Ishikawa (cell line): Measurements from ENCODE around the gene RSAD2.

Source experiments
- CEBPB ChIP-seq: IDR thresholded peaks from 2 replicates; pipeline ENCODE4 v1.6.1; 2012
- CREB1 ChIP-seq: IDR thresholded peaks from 2 replicates; pipeline ENCODE4 v1.6.1; 2012; ENCODE audit warnings: low read depth
- EGR1 ChIP-seq: IDR thresholded peaks from 2 replicates; pipeline ENCODE4 v1.6.1; 2012
- EP300 ChIP-seq: IDR thresholded peaks from 2 replicates; pipeline ENCODE4 v1.6.1; 2012; ENCODE audit warnings: borderline replicate concordance
- FOXM1 ChIP-seq: IDR thresholded peaks from 2 replicates; pipeline ENCODE4 v1.6.1; 2012; ENCODE audit warnings: low read depth, borderline replicate concordance
- NFIC ChIP-seq: IDR thresholded peaks from 2 replicates; pipeline ENCODE4 v1.6.1; 2012
- RAD21 ChIP-seq: IDR thresholded peaks from 2 replicates; pipeline ENCODE4 v1.6.1; 2012; ENCODE audit warnings: low read depth
- TAF1 ChIP-seq: IDR thresholded peaks from 2 replicates; pipeline ENCODE4 v1.6.1; 2012; ENCODE audit warnings: low read depth, mild to moderate bottlenecking
- TCF12 ChIP-seq: IDR thresholded peaks from 2 replicates; pipeline ENCODE4 v1.6.1; 2012; ENCODE audit warnings: low read depth
- TEAD4 ChIP-seq: IDR thresholded peaks from 2 replicates; pipeline ENCODE4 v1.6.1; 2012
- YY1 ChIP-seq: IDR thresholded peaks from 2 replicates; pipeline ENCODE4 v1.6.1; 2012; ENCODE audit warnings: low read depth
- ZBTB7A ChIP-seq: IDR thresholded peaks from 2 replicates; pipeline ENCODE4 v1.6.1; 2012; ENCODE audit warnings: low read depth
- TF ChIP-seq, protein P1 (sequence below): IDR thresholded peaks from 2 replicates; pipeline ENCODE4 v1.6.1; 2012; ENCODE audit warnings: low read depth, mild to moderate bottlenecking
- TF ChIP-seq, protein P2 (sequence below): IDR thresholded peaks from 2 replicates; pipeline ENCODE4 v1.6.1; 2012
- TF ChIP-seq, protein P3 (sequence below): IDR thresholded peaks from 2 replicates; pipeline ENCODE4 v1.6.1; 2012

RSAD2 gene

DNA sequence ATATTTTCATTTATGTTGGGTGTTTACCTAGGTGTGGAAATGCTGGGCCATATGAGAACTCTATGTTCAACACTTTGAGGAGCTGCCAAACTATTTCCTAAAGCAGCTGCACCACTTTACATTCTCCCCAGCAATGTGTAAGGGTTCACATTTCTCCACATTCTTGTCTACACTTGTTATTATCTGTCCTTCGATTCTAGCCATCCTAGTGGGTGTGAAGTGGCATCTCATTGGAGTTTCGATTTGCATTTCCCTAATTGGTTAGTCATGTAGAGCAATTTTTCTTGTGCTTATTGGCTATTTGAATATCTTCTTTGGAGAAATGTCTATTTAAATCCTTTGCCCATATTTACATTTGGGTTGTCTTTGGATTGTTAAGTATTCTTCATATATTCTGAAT lies 61.5 kb downstream of the RSAD2 start:
- TF ChIP-seq TAF1, result no peak
- TF ChIP-seq, protein P1, sequence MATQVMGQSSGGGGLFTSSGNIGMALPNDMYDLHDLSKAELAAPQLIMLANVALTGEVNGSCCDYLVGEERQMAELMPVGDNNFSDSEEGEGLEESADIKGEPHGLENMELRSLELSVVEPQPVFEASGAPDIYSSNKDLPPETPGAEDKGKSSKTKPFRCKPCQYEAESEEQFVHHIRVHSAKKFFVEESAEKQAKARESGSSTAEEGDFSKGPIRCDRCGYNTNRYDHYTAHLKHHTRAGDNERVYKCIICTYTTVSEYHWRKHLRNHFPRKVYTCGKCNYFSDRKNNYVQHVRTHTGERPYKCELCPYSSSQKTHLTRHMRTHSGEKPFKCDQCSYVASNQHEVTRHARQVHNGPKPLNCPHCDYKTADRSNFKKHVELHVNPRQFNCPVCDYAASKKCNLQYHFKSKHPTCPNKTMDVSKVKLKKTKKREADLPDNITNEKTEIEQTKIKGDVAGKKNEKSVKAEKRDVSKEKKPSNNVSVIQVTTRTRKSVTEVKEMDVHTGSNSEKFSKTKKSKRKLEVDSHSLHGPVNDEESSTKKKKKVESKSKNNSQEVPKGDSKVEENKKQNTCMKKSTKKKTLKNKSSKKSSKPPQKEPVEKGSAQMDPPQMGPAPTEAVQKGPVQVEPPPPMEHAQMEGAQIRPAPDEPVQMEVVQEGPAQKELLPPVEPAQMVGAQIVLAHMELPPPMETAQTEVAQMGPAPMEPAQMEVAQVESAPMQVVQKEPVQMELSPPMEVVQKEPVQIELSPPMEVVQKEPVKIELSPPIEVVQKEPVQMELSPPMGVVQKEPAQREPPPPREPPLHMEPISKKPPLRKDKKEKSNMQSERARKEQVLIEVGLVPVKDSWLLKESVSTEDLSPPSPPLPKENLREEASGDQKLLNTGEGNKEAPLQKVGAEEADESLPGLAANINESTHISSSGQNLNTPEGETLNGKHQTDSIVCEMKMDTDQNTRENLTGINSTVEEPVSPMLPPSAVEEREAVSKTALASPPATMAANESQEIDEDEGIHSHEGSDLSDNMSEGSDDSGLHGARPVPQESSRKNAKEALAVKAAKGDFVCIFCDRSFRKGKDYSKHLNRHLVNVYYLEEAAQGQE, result no peak
- no peak for TF ChIP-seq YY1
- no peak for TF ChIP-seq FOXM1
- TF ChIP-seq ZBTB7A, result no peak
- TF ChIP-seq, protein P2, sequence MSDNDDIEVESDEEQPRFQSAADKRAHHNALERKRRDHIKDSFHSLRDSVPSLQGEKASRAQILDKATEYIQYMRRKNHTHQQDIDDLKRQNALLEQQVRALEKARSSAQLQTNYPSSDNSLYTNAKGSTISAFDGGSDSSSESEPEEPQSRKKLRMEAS, result no peak
- TF ChIP-seq, protein P3, sequence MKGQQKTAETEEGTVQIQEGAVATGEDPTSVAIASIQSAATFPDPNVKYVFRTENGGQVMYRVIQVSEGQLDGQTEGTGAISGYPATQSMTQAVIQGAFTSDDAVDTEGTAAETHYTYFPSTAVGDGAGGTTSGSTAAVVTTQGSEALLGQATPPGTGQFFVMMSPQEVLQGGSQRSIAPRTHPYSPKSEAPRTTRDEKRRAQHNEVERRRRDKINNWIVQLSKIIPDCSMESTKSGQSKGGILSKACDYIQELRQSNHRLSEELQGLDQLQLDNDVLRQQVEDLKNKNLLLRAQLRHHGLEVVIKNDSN, result no peak
- no peak for TF ChIP-seq NFIC
- TF ChIP-seq EP300, result no peak
- TF ChIP-seq EGR1, result no peak
- no peak for TF ChIP-seq TEAD4
- no peak for TF ChIP-seq RAD21
- TF ChIP-seq TCF12, result no peak
- TF ChIP-seq CEBPB, result no peak
- TF ChIP-seq CREB1, result no peak

DNA sequence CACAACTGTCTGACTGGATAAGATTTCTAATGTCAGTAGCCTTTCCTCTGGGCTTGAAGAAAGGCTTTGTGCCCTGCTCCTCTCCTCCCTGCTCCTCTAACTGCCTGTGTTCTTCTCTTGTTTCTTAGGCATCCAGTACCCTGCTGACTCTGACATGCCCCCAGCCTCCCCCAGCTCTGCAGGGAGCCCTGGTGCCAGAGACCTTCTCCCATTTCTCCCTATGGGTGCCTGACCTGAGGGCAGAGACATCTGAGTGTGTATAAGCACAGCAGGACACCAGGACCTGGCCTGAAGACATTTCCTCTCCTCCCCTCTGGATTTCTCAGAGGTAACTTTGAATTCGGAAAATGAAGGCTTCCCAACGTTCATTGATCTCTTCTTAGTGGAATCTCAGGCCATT lies 63.2 kb downstream of the RSAD2 start:
- TF ChIP-seq RAD21 (no peak), TCF12 (no peak), NFIC (0 out of 2 replicates have a peak, but pooled peaks have one; percentile 21), EGR1 (no peak), FOXM1 (no peak), CEBPB (no peak), EP300 (no peak), TEAD4 (0 out of 2 replicates have a peak, but pooled peaks have one; percentile 14)
- TF ChIP-seq, protein P1, result no peak

DNA sequence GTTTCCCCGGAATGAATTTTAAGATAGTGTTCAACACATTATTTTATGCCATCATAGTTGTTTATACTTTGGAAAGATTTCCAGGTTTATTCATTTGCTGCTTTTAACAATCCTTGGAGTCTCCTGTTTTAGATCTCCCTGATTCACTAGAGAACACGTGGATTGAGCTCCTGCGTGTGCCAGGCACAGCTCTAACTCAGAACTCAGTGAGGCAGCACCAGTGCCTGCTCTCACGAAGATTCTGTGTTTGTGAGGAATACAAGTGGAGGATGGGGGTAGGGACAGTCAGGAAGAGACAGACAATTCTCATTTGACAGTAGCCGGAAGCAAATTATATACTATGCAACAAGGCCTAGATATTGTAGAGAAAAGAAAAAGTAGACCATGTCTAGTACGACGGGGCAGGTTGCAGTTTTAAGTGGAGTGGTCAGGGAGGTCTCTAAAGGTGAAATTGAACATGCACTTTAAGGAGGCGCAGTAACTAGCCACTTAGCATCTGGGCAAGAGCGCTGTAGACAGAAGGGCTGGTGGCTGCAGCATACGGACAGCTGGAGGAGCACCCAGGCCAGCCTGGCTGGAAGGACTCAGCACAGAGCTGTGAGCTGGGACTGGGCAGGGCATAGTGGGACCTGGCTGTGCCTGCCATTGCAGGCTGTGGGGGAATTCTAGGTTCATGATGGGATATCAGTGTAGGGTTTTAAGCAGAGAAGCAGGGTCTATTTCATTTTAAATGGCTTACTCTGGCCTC lies 63.9 kb downstream of the RSAD2 start:
- no peak for TF ChIP-seq EGR1
- TF ChIP-seq ZBTB7A, result no peak
- TF ChIP-seq TAF1, result no peak
- TF ChIP-seq EP300, result no peak
- no peak for TF ChIP-seq CEBPB
- no peak for TF ChIP-seq RAD21
- no peak for TF ChIP-seq YY1
- no peak for TF ChIP-seq TCF12
- TF ChIP-seq, protein P1, result no peak
- TF ChIP-seq NFIC, result no peak
- no peak for TF ChIP-seq TEAD4
- no peak for TF ChIP-seq FOXM1
- TF ChIP-seq CREB1, result no peak
- TF ChIP-seq, protein P2, result no peak
- TF ChIP-seq, protein P3, result no peak

DNA sequence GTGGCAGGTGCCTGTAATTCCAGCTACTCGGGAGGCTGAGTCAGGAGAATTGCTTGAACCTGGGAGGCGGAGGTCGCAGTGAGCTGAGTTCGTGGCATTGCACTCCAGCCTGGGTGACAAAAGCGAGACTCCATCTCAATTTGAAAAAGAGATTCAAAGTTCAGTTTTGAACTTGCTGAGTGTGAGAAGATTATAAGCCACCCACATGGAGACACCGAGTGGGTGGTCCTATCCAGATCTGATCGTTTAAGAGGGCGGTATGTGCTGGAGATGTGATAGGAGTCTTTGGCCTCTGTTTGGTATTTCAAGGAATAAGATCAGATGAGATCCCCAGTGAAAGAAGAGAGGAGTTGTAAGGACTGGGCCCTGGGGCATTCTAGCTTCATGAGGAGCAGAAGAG lies 65.3 kb downstream of the RSAD2 start:
- TF ChIP-seq TCF12 (no peak), TEAD4 (no peak), RAD21 (no peak), CREB1 (no peak)
- TF ChIP-seq, protein P2, result no peak
